Hepatocyte (in vitro differentiated cells): ENCODE results near the gene NRG3. TPM values are rescaled to one million over a fixed set of nuclear protein-coding genes. Genes with fewer than 3 reads are reported as not detected.

Experiments
- DNase-seq: peaks from one replicate; pipeline ENCODE4 v3.0.0-alpha.2; 2016; ENCODE audit warnings: low spot score
- H2AFZ ChIP-seq: fragments of 200-600 bp; sonication (generic); 2 replicates; pipeline ENCODE4 v1.6.0; 2016; ENCODE audit warnings: antibody characterized with exemption, mild to moderate bottlenecking
- H3K27ac ChIP-seq: fragments of 200-600 bp; sonication (generic); 2 replicates; pipeline ENCODE4 v1.5.1; 2016; ENCODE audit warnings: mild to moderate bottlenecking
- H3K27me3 ChIP-seq: fragments of 200-600 bp; sonication (generic); 2 replicates; pipeline ENCODE4 v1.6.1; 2016
- H3K36me3 ChIP-seq: fragments of 200-600 bp; sonication (generic); replicated peaks from 2 replicates; pipeline ENCODE4 v1.5.1; 2016; ENCODE audit warnings: low read depth; ENCODE audit not compliant: insufficient read depth
- H3K4me1 ChIP-seq: fragments of 200-600 bp; sonication (generic); 2 replicates; pipeline ENCODE4 v1.5.1; 2016; ENCODE audit warnings: mild to moderate bottlenecking, moderate library complexity; ENCODE audit not compliant: insufficient read depth
- H3K4me2 ChIP-seq: fragments of 200-600 bp; sonication (generic); 2 replicates; pipeline ENCODE4 v1.6.0; 2016
- H3K4me3 ChIP-seq: fragments of 200-600 bp; sonication (generic); 2 replicates; pipeline ENCODE4 v1.5.1; 2016; ENCODE audit warnings: mild to moderate bottlenecking
- H3K79me2 ChIP-seq: fragments of 200-600 bp; sonication (generic); 2 replicates; pipeline ENCODE4 v1.6.0; 2017; ENCODE audit warnings: mild to moderate bottlenecking
- H3K9me2 ChIP-seq: fragments of 200-600 bp; sonication (generic); replicated peaks from 2 replicates; pipeline ENCODE4 v1.6.0; 2017; ENCODE audit warnings: mild to moderate bottlenecking; ENCODE audit not compliant: insufficient read depth
- H3K9me3 ChIP-seq: fragments of 200-600 bp; sonication (generic); 2 replicates; pipeline ENCODE4 v1.5.1; 2016; ENCODE audit warnings: low read depth, mild to moderate bottlenecking
- H4K20me1 ChIP-seq: fragments of 200-600 bp; sonication (generic); 2 replicates; pipeline ENCODE4 v1.6.0; 2016; ENCODE audit warnings: mild to moderate bottlenecking; ENCODE audit not compliant: insufficient read depth, poor library complexity, severe bottlenecking
- EZH2 ChIP-seq: fragments of 200-600 bp; sonication (generic); IDR thresholded peaks from 2 replicates; pipeline ENCODE4 v1.6.1; 2016; ENCODE audit warnings: antibody characterized with exemption, mild to moderate bottlenecking, borderline replicate concordance
- EZH2phosphoT487 ChIP-seq: fragments of 200-600 bp; sonication (generic); IDR thresholded peaks from one replicate; pipeline ENCODE4 v1.6.1; 2018; ENCODE audit warnings: antibody characterized with exemption, mild to moderate bottlenecking, low read depth, moderate library complexity; ENCODE audit not compliant: unreplicated experiment, severe bottlenecking
- WGBS: methylation state at CpG from one replicate; pipeline ENCODE4 v1.1.6; 2016; ENCODE audit warnings: low lambda C conversion rate; ENCODE audit errors: missing lambda C conversion rate; 5-methylcytosine and 5-hydroxymethylcytosine counted together
- polyA plus RNA-seq: library from polyadenylated mRNA; unstranded; fragments of >200 nt; fragmentation: Nextera tagmentation; extraction: Ambion mirVana; gene quantifications from 2 replicates; pipeline ENCODE4 v1.2.1, GENCODE V29; 2016
- total RNA-seq: library from RNA; depleted of rRNA; stranded (reverse); fragments of >200 nt; gene quantifications from 2 replicates; pipeline ENCODE4 v1.2.3, GENCODE V29; 2014
- TF ChIP-seq, protein P1 (sequence below): fragments of 200-600 bp; sonication (generic); IDR thresholded peaks from 2 replicates; pipeline ENCODE4 v1.5.1; 2016; ENCODE audit warnings: antibody characterized with exemption, mild to moderate bottlenecking; ENCODE audit not compliant: poor library complexity

Gene NRG3
- total and polyA plus RNA-seq, 2 experiments from 2014 or later = 0.57 to 2.0 TPM

DNA sequence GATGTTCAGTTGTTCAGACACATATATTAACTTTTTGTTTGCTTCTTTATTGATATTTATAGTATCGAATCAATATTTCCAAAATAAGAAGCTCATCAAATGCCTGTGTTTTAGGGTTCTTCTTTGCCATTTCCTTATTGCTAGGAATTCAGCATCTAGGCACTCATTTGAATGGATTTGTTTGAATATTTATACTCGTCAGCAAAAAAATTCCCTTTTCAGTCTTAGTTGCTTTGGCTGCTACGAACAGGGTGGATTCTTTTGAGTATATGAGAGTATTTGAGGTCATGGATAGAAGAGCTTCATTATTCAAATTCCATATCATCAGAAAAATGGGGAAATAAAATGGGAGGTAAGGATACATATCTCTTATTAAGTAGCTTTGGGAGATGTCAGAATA is 706.9 kb downstream of the NRG3 start:
- H3K79me2 ChIP-seq = no peaks in the 10 kb centered on the region
- 94% methylated on average over 3 of the region's 3 CpGs for WGBS
- no peaks in the 10 kb centered on the region for H3K9me2 ChIP-seq
- no peak for TF ChIP-seq EZH2phosphoT487
- TF ChIP-seq, protein P1, sequence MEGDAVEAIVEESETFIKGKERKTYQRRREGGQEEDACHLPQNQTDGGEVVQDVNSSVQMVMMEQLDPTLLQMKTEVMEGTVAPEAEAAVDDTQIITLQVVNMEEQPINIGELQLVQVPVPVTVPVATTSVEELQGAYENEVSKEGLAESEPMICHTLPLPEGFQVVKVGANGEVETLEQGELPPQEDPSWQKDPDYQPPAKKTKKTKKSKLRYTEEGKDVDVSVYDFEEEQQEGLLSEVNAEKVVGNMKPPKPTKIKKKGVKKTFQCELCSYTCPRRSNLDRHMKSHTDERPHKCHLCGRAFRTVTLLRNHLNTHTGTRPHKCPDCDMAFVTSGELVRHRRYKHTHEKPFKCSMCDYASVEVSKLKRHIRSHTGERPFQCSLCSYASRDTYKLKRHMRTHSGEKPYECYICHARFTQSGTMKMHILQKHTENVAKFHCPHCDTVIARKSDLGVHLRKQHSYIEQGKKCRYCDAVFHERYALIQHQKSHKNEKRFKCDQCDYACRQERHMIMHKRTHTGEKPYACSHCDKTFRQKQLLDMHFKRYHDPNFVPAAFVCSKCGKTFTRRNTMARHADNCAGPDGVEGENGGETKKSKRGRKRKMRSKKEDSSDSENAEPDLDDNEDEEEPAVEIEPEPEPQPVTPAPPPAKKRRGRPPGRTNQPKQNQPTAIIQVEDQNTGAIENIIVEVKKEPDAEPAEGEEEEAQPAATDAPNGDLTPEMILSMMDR = no peak
- no peak for TF ChIP-seq EZH2
- H3K9me3 ChIP-seq = no peaks in the 10 kb centered on the region
- no peak overlapping the region for H2AFZ ChIP-seq
- H4K20me1 ChIP-seq = no peaks in the 10 kb centered on the region
- H3K4me2 ChIP-seq = no peak overlapping the region
- H3K27me3 ChIP-seq = no peaks in the 10 kb centered on the region
- no peak for DNase-seq
- H3K4me3 ChIP-seq = no peak overlapping the region
- peaks cover 8% of the 10 kb centered on the region for H3K4me1 ChIP-seq
- no peak overlapping the region for H3K27ac ChIP-seq
- H3K36me3 ChIP-seq = no peaks in the 10 kb centered on the region

- DNase-seq = no peak
- H3K79me2 ChIP-seq = no peaks in the 10 kb centered on the region
- no peaks in the 10 kb centered on the region for H3K36me3 ChIP-seq
- H4K20me1 ChIP-seq = no peaks in the 10 kb centered on the region
- no peak overlapping the region for H2AFZ ChIP-seq
- H3K4me3 ChIP-seq = no peak overlapping the region
- TF ChIP-seq, protein P1 = no peak
- TF ChIP-seq EZH2 (no peak), EZH2phosphoT487 (no peak)
- H3K4me1 ChIP-seq = peaks cover 8% of the 10 kb centered on the region
- H3K27ac ChIP-seq = no peak overlapping the region
- H3K27me3 ChIP-seq = no peaks in the 10 kb centered on the region
- H3K9me2 ChIP-seq = no peaks in the 10 kb centered on the region
- no peak overlapping the region for H3K4me2 ChIP-seq
- no peaks in the 10 kb centered on the region for H3K9me3 ChIP-seq
- WGBS = 62% methylated on average over 2 of the region's 2 CpGs
Observed at GRCh38 chr10:82591421-82591820, 716.4 kb downstream of the NRG3 start.

- Histone ChIP-seq H4K20me1 (no peaks in the 10 kb centered on the region), H3K27ac (no peak overlapping the region), H3K4me3 (no peak overlapping the region), H2AFZ (no peak overlapping the region), H3K36me3 (no peaks in the 10 kb centered on the region), H3K79me2 (no peaks in the 10 kb centered on the region), H3K4me1 (no peaks in the 10 kb centered on the region), H3K9me3 (no peaks in the 10 kb centered on the region), H3K27me3 (no peaks in the 10 kb centered on the region), H3K9me2 (no peaks in the 10 kb centered on the region), H3K4me2 (no peak overlapping the region)
- TF ChIP-seq EZH2phosphoT487 (no peak), EZH2 (no peak)
- TF ChIP-seq, protein P1 = no peak
- no peak for DNase-seq
- WGBS = 94% methylated on average over 7 of the region's 7 CpGs
Observed at GRCh38 chr10:82597840-82598239, 722.8 kb downstream of the NRG3 start.

DNA sequence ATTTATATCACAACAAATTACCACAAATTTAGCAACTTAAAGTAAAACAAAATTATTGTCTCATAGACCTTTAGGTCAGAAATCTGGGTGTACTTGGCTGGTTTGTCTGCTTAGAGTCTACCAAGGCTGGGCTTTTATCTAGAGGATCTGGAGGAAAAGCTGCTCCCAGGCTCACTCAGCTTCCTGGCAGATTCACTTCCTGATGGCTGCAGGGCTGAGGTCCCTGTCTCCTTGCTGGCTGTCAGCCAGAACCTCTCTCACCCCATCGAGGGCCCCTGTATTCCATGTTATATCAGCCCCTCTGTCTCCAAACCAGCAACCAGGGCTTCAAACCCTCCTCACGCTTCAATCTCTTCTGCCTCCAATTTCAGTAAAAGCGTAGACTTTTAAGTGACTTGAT is 734.9 kb downstream of the NRG3 start:
- no peak overlapping the region for H3K4me2 ChIP-seq
- DNase-seq = no peak
- WGBS = 75% methylated on average over 3 of the region's 3 CpGs
- no peaks in the 10 kb centered on the region for H3K9me3 ChIP-seq
- no peaks in the 10 kb centered on the region for H3K4me1 ChIP-seq
- no peaks in the 10 kb centered on the region for H3K9me2 ChIP-seq
- no peaks in the 10 kb centered on the region for H3K36me3 ChIP-seq
- no peaks in the 10 kb centered on the region for H3K27me3 ChIP-seq
- H4K20me1 ChIP-seq = no peaks in the 10 kb centered on the region
- no peaks in the 10 kb centered on the region for H3K79me2 ChIP-seq
- TF ChIP-seq, protein P1 = no peak
- TF ChIP-seq EZH2 = no peak
- no peak for TF ChIP-seq EZH2phosphoT487
- H3K27ac ChIP-seq = no peak overlapping the region
- no peak overlapping the region for H2AFZ ChIP-seq
- no peak overlapping the region for H3K4me3 ChIP-seq
